HG03442 (cell line): Measurements from ENCODE around the gene RBM25.
A peak's percentile ranks its signal among the peaks of the same experiment; 100 is the strongest.
"Not testable (repeated sequence)": the region's sequence is repeated elsewhere in the genome, so short reads cannot be mapped to it uniquely, and the experiment has no call there.

Source experiments
- ATAC-seq: cut with Tn5 transposase; IDR thresholded peaks from one replicate; pipeline ENCODE4 v1.9.1; 2021; ENCODE audit warnings: mild to moderate bottlenecking, moderate library complexity; ENCODE audit not compliant: unreplicated experiment

RBM25 gene

GRCh38 chr14:73058224-73058921 lies at the start of gene RBM25:
Gene RBM25 (plus strand): TSS chr14:73058534. CDS start chr14:73071642, 13,108 bp downstream.
- ATAC-seq = peak; percentile 93

- not testable (repeated sequence) for ATAC-seq
Measured at GRCh38 chr14:73011189-73011588, 47.1 kb upstream of the RBM25 start.

- ATAC-seq = peak; percentile 82
Measured at GRCh38 chr14:73014105-73014504, 44.2 kb upstream of the RBM25 start.

GRCh38 chr14:73015552-73015951 lies 42.8 kb upstream of the RBM25 start:
- ATAC-seq = not testable (repeated sequence)

- ATAC-seq = not testable (repeated sequence)
Measured at GRCh38 chr14:73016011-73016410, 42.3 kb upstream of the RBM25 start.

- ATAC-seq = no peak
Measured at GRCh38 chr14:73022051-73022450, 36.3 kb upstream of the RBM25 start.

- no peak for ATAC-seq
Measured at GRCh38 chr14:73025544-73025943, 32.8 kb upstream of the RBM25 start.

GRCh38 chr14:73026243-73026844 lies 32.0 kb upstream of the RBM25 start:
- no peak for ATAC-seq

- ATAC-seq = peak; percentile 97
Measured at GRCh38 chr14:73026845-73027542, 31.3 kb upstream of the RBM25 start, which contains the start of gene ZFYVE1. Gene ZFYVE1 (minus strand): TSS chr14:73027106. CDS start chr14:73024508, 2,598 bp downstream.

- no peak for ATAC-seq
Measured at GRCh38 chr14:73027546-73027945, 30.8 kb upstream of the RBM25 start.

GRCh38 chr14:73027984-73028383 lies 30.4 kb upstream of the RBM25 start:
- ATAC-seq = no peak

- not testable (repeated sequence) for ATAC-seq
Measured at GRCh38 chr14:73036706-73037450, 21.5 kb upstream of the RBM25 start.

GRCh38 chr14:73047808-73048207 lies 10.5 kb upstream of the RBM25 start:
- ATAC-seq = no peak

GRCh38 chr14:73049428-73049827 lies 8.9 kb upstream of the RBM25 start:
- no peak for ATAC-seq

- no peak for ATAC-seq
Measured at GRCh38 chr14:73055251-73055650, 3.1 kb upstream of the RBM25 start.

- no peak for ATAC-seq
Measured at GRCh38 chr14:73057944-73058223, 450 bp upstream of the RBM25 start.

- ATAC-seq = no peak
Measured at GRCh38 chr14:73058922-73059673, 764 bp downstream of the RBM25 start.

- ATAC-seq = no peak
Measured at GRCh38 chr14:73069585-73069984, 11.3 kb downstream of the RBM25 start.

- no peak for ATAC-seq
Measured at GRCh38 chr14:73091044-73091443, 32.7 kb downstream of the RBM25 start.

- no peak for ATAC-seq
Measured at GRCh38 chr14:73097421-73097820, 39.1 kb downstream of the RBM25 start.

GRCh38 chr14:73100334-73100733 lies 42.0 kb downstream of the RBM25 start:
- no peak for ATAC-seq
